Common myeloid progenitor, CD34-positive (primary cell): ENCODE measurements around the gene SHH. TPM values are rescaled to one million over a fixed set of nuclear protein-coding genes. Genes with fewer than 3 reads are reported as not detected.

Experiments used
- CTCF ChIA-PET: fragments of 350-600 bp; sonication (Branson Sonifier 250); formaldehyde crosslinking; loops from one replicate; lab custom pipeline; 2021; ENCODE audit warnings: antibody characterized with exemption; lab: Charles Lee
- POLR2A ChIA-PET: fragments of 350-600 bp; sonication (Branson Sonifier 250); formaldehyde crosslinking; loops from one replicate; lab custom pipeline; 2021; ENCODE audit warnings: antibody characterized with exemption; lab: Charles Lee
- DNase-seq, 3 donors: peaks; one replicate each; pipeline versions ENCODE4 v3.0.0 to v3.0.0-alpha.2; 2013
- H3K27ac ChIP-seq, 2 experiments: 1 replicate in 1 of 2; 2 replicates in 1 of 2; pipeline ENCODE4 v1.7.0; 2013; ENCODE audit warnings: inconsistent platforms in 2 of 2, low read length in 2 of 2, mild to moderate bottlenecking in 2 of 2, low read depth in 1 of 2, moderate library complexity in 1 of 2; ENCODE audit not compliant: severe bottlenecking in 2 of 2, insufficient read depth in 1 of 2, poor library complexity in 1 of 2
- H3K27me3 ChIP-seq, 5 experiments: replicated peaks in 2 of 5; 1 replicate in 3 of 5; 2 replicates in 2 of 5; pipeline versions ENCODE4 v1.6.1 to v1.7.0; 2013; ENCODE audit warnings: low read length in 4 of 5, mild to moderate bottlenecking in 2 of 5, moderate library complexity in 2 of 5, inconsistent platforms in 1 of 5; ENCODE audit not compliant: insufficient read depth in 5 of 5, control insufficient read depth in 4 of 5
- H3K36me3 ChIP-seq, 4 experiments: 1 replicate in 2 of 4; 2 replicates in 2 of 4; pipeline versions ENCODE4 v1.6.1 to v1.7.0; 2013; ENCODE audit warnings: low read length in 3 of 4, control low read depth in 1 of 4, mild to moderate bottlenecking in 1 of 4; ENCODE audit not compliant: control insufficient read depth in 4 of 4, insufficient read depth in 4 of 4
- H3K4me1 ChIP-seq, 4 experiments: 1 replicate in 3 of 4; 2 replicates in 1 of 4; pipeline versions ENCODE4 v1.6.1 to v1.7.1; 2013; ENCODE audit warnings: low read length in 3 of 4, mild to moderate bottlenecking in 3 of 4, control low read depth in 1 of 4, inconsistent platforms in 1 of 4, moderate library complexity in 1 of 4; ENCODE audit not compliant: control insufficient read depth in 4 of 4, insufficient read depth in 4 of 4; ENCODE audit errors: control extremely low read depth in 1 of 4
- H3K4me3 ChIP-seq, 7 experiments: 1 replicate in 4 of 7; 2 replicates in 3 of 7; pipeline versions ENCODE4 v1.5.1 to v1.7.0; 2013; ENCODE audit warnings: mild to moderate bottlenecking in 7 of 7, low read length in 6 of 7, moderate library complexity in 6 of 7, inconsistent platforms in 2 of 7, low read depth in 2 of 7, control low read depth in 1 of 7; ENCODE audit not compliant: insufficient read depth in 4 of 7, control insufficient read depth in 1 of 7; ENCODE audit errors: extremely low read depth in 1 of 7
- H3K9me3 ChIP-seq, 5 experiments: 1 replicate in 4 of 5; 2 replicates in 1 of 5; pipeline versions ENCODE4 v1.6.1 to v1.7.1; 2013; ENCODE audit warnings: low read length in 4 of 5, mild to moderate bottlenecking in 2 of 5, inconsistent platforms in 1 of 5, low read depth in 1 of 5, moderate library complexity in 1 of 5; ENCODE audit not compliant: control insufficient read depth in 4 of 5, insufficient read depth in 2 of 5; ENCODE audit errors: control extremely low read depth in 1 of 5
- WGBS: methylation state at CpG from one replicate; pipeline ENCODE4 v1.1.5; 2013; ENCODE audit not compliant: insufficient coverage; 5-methylcytosine and 5-hydroxymethylcytosine counted together
- polyA plus RNA-seq: library from polyadenylated mRNA; unstranded; fragments of 120-200 nt; gene quantifications from one replicate; pipeline ENCODE4 v1.2.1, GENCODE V29; 2013

SHH gene
- polyA plus RNA-seq = 0.04 TPM

GRCh38 chr7:155811895-155812761 lies at the start of gene SHH:
Gene SHH (minus strand): TSS chr7:155812463. CDS start chr7:155812122, 341 bp downstream.
- Histone ChIP-seq H3K4me1 (peaks cover 0 to 38% (median 25%) of the 10 kb centered on the region in 4 experiments), H3K27ac (no peak within 1 kb of the TSS), H3K36me3 (no peaks in the 10 kb centered on the region), H3K9me3 (no peaks in the 10 kb centered on the region), H3K4me3 (peak within 1 kb of the TSS in 4 of 7 experiments; percentile 3 to 53 (median 20)), H3K27me3 (peaks cover 0 to 98% (median 43%) of the 10 kb centered on the region in 5 experiments)
- 2% methylated on average over 41 of the region's 53 CpGs for WGBS
- DNase-seq = peak in 2 of 3 donors; percentile 40 to 41
- ChIA-PET POLR2A (no interaction called here), CTCF (interaction anchor here (0.9 to 1.7 kb wide), 4 partner anchors 8 to 660 kb away, joined by 3 to 10 read pairs (median 4); no protein-coding TSS in a partner anchor)

GRCh38 chr7:155861480-155861868 lies 49.2 kb upstream of the SHH start:
- H3K36me3 ChIP-seq = no peaks in the 10 kb centered on the region
- H3K4me3 ChIP-seq = no peak overlapping the region
- 83% methylated on average over 11 of the region's 11 CpGs for WGBS
- no peaks in the 10 kb centered on the region for H3K9me3 ChIP-seq
- H3K27me3 ChIP-seq = peaks cover 0 to 16% (median 0%) of the 10 kb centered on the region in 5 experiments
- no peak for DNase-seq
- H3K4me1 ChIP-seq = no peaks in the 10 kb centered on the region
- H3K27ac ChIP-seq = no peak overlapping the region
- ChIA-PET CTCF (no interaction called here), POLR2A (no interaction called here)

DNA sequence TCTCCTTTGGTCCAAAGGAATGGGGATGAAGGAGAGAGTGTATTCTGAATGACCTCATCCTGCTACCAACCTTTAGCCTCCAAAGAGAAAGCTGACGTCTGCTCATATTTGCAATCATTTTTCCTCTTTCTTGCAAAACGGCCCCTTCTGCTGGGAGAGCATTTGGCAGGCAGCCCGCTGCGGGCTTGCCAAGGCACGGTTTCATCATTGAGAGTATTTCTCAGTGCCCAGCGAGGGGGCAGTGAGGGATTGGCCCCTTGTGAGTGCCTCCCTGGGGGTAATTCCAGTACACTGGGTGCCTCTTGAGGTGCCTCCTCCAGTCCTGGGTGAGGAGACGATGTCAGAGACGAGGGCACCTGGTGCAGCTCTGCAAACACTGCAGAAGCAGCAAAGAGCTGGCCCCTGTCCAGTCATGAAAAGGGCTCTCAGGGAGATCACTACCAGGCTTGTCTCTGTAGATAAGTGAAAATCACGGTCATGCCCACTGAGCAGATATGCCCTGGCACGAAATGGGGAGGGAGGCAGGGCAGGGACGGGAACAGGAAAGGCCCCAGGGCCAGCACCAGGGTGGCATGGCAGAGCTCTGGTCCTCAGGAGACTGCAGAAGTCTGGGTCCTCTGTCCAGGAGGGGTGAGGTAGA lies 48.7 kb upstream of the SHH start:
- Histone ChIP-seq H3K4me3 (no peak overlapping the region), H3K27me3 (peaks cover 0 to 14% (median 0%) of the 10 kb centered on the region in 5 experiments), H3K9me3 (no peaks in the 10 kb centered on the region), H3K4me1 (no peaks in the 10 kb centered on the region), H3K27ac (no peak overlapping the region), H3K36me3 (no peaks in the 10 kb centered on the region)
- POLR2A ChIA-PET = no interaction called here
- WGBS = 71% methylated on average over 9 of the region's 11 CpGs
- no peak for DNase-seq
- CTCF ChIA-PET = no interaction called here

GRCh38 chr7:155860461-155860839 lies 48.2 kb upstream of the SHH start:
- H3K36me3 ChIP-seq = no peaks in the 10 kb centered on the region
- no peak for DNase-seq
- peaks cover 0 to 14% (median 0%) of the 10 kb centered on the region in 5 experiments for H3K27me3 ChIP-seq
- CTCF ChIA-PET = no interaction called here
- POLR2A ChIA-PET = no interaction called here
- H3K27ac ChIP-seq = no peak overlapping the region
- no peaks in the 10 kb centered on the region for H3K4me1 ChIP-seq
- peaks cover 0 to 2% (median 0%) of the 10 kb centered on the region in 5 experiments for H3K9me3 ChIP-seq
- no peak overlapping the region for H3K4me3 ChIP-seq
- 97% methylated on average over 4 of the region's 4 CpGs for WGBS

- ChIA-PET CTCF (no interaction called here), POLR2A (no interaction called here)
- no peak overlapping the region for H3K4me3 ChIP-seq
- DNase-seq = no peak
- H3K27ac ChIP-seq = no peak overlapping the region
- no peaks in the 10 kb centered on the region for H3K4me1 ChIP-seq
- peaks cover 0 to 5% (median 0%) of the 10 kb centered on the region in 5 experiments for H3K9me3 ChIP-seq
- 83% methylated on average over 1 of the region's 3 CpGs for WGBS
- no peaks in the 10 kb centered on the region for H3K36me3 ChIP-seq
- H3K27me3 ChIP-seq = peaks cover 0 to 14% (median 0%) of the 10 kb centered on the region in 5 experiments
Measured at GRCh38 chr7:155858521-155859061, 46.3 kb upstream of the SHH start.

DNA sequence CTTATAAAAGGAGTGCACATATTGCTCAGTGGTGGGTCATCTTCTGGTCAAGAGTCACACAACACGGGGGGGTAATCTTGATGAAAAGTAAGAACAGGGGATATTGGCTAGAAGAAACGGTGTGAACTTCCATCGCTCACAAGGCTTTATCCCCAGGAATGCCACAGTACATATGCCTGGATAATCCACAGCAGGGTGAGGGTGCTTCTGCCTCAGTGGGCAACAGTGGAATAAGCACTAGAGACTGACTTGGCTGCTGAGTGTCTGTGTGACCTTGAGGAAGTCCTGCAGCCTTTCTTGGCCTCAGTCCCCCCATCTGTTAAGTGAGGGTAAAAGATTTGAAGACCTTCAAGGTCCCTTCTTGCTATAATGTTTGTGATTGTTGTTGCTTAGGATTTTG lies 44.9 kb upstream of the SHH start:
- Histone ChIP-seq H3K4me3 (no peak overlapping the region), H3K36me3 (no peaks in the 10 kb centered on the region), H3K27ac (no peak overlapping the region), H3K27me3 (peaks cover 0 to 11% (median 0%) of the 10 kb centered on the region in 5 experiments), H3K9me3 (peaks cover 0 to 5% (median 0%) of the 10 kb centered on the region in 5 experiments), H3K4me1 (no peaks in the 10 kb centered on the region)
- ChIA-PET POLR2A (no interaction called here), CTCF (no interaction called here)
- WGBS = 97% methylated on average over 3 of the region's 3 CpGs
- DNase-seq = no peak
